OCI-LY1 (cell line): ENCODE measurements around the gene USP34.
A peak's percentile ranks its signal among the peaks of the same experiment; 100 is the strongest.

ENCODE experiments used
- H2AFZ ChIP-seq: fragments of 200-600 bp; sonication (generic), shearing (Covaris generic); 2 replicates; pipeline ENCODE4 v1.6.0; 2014; ENCODE audit warnings: antibody characterized with exemption, mild to moderate bottlenecking, low read length
- H3F3A ChIP-seq: fragments of 200-600 bp; sonication (generic), shearing (Covaris generic); 2 replicates; pipeline ENCODE4 v1.6.0; 2014; ENCODE audit warnings: mild to moderate bottlenecking, antibody characterized with exemption, low read length, moderate library complexity; ENCODE audit not compliant: insufficient read depth
- H3K27ac ChIP-seq: fragments of 200-600 bp; sonication (generic); 2 replicates; pipeline ENCODE4 v1.5.1; 2014; ENCODE audit warnings: low read length, mixed run types, mild to moderate bottlenecking, low read depth; ENCODE audit not compliant: poor library complexity, severe bottlenecking
- H3K27me3 ChIP-seq: fragments of 200-600 bp; sonication (generic); 2 replicates; pipeline ENCODE4 v1.6.0; 2014; ENCODE audit warnings: antibody characterized with exemption, mild to moderate bottlenecking, low read length, moderate library complexity; ENCODE audit not compliant: insufficient read depth
- H3K36me3 ChIP-seq: fragments of 200-600 bp; sonication (generic); 2 replicates; pipeline ENCODE4 v1.6.1; 2014; ENCODE audit warnings: mild to moderate bottlenecking, antibody characterized with exemption, low read length, moderate library complexity, mixed read lengths; ENCODE audit not compliant: insufficient read depth
- H3K4me1 ChIP-seq: fragments of 200-600 bp; sonication (generic); 2 replicates; pipeline ENCODE4 v1.5.1; 2014; ENCODE audit warnings: mild to moderate bottlenecking, low read length, moderate library complexity; ENCODE audit not compliant: insufficient read depth, severe bottlenecking
- H3K4me2 ChIP-seq: fragments of 200-600 bp; sonication (generic), shearing (Covaris generic); 2 replicates; pipeline ENCODE4 v1.6.1; 2014; ENCODE audit warnings: low read length
- H3K4me3 ChIP-seq: fragments of 200-600 bp; sonication (generic); 2 replicates; pipeline ENCODE4 v1.5.1; 2014; ENCODE audit warnings: low read length, low read depth, mild to moderate bottlenecking, mixed read lengths; ENCODE audit not compliant: poor library complexity, severe bottlenecking
- H3K79me2 ChIP-seq: fragments of 200-600 bp; shearing (Covaris generic); 2 replicates; pipeline ENCODE4 v1.6.1; 2016; ENCODE audit warnings: mixed run types, low read length, mixed read lengths; ENCODE audit not compliant: insufficient read depth
- H3K9ac ChIP-seq: fragments of 200-600 bp; sonication (generic), shearing (Covaris generic); 2 replicates; pipeline ENCODE4 v1.6.1; 2014; ENCODE audit warnings: mild to moderate bottlenecking, low read length, mixed read lengths
- H3K9me2 ChIP-seq: fragments of 200-600 bp; sonication (generic), shearing (Covaris generic); 2 replicates; pipeline ENCODE4 v1.6.1; 2014; ENCODE audit warnings: low read depth, mild to moderate bottlenecking, low read length, mixed read lengths
- H3K9me3 ChIP-seq: fragments of 200-600 bp; shearing (Covaris generic); 2 replicates; pipeline ENCODE4 v1.6.1; 2014; ENCODE audit warnings: low read length, mixed read lengths
- H4K20me1 ChIP-seq: fragments of 200-600 bp; sonication (generic), shearing (Covaris generic); 2 replicates; pipeline ENCODE4 v1.6.0; 2016; ENCODE audit warnings: mild to moderate bottlenecking, low read length; ENCODE audit not compliant: insufficient read depth
- CTCF ChIP-seq: fragments of 200-600 bp; sonication (generic), shearing (Covaris generic); IDR thresholded peaks from 2 replicates; pipeline ENCODE4 v1.5.1; 2017; ENCODE audit warnings: mild to moderate bottlenecking, antibody characterized with exemption, low read length, moderate library complexity, mixed read lengths
- EZH2 ChIP-seq: fragments of 200-600 bp; sonication (generic), shearing (Covaris generic); IDR thresholded peaks from 2 replicates; pipeline ENCODE4 v1.8.0; 2017; ENCODE audit warnings: borderline replicate concordance, mixed run types, mild to moderate bottlenecking, antibody characterized with exemption, low read length, moderate library complexity, mixed read lengths

The USP34 gene

GRCh38 chr2:61493523-61493942 is 22.6 kb upstream of the USP34 start:
- H3F3A ChIP-seq: no peaks in the 10 kb centered on the region
- no peaks in the 10 kb centered on the region for H3K9me3 ChIP-seq
- H3K4me1 ChIP-seq: peaks cover 11% of the 10 kb centered on the region
- no peaks in the 10 kb centered on the region for H3K9me2 ChIP-seq
- H3K27ac ChIP-seq: peak overlapping the region; percentile 6
- H3K4me3 ChIP-seq: no peak overlapping the region
- H4K20me1 ChIP-seq: no peaks in the 10 kb centered on the region; the same call in 1 of the 2 replicates
- TF ChIP-seq CTCF: no peak
- no peak for TF ChIP-seq EZH2
- H3K36me3 ChIP-seq: peaks cover 98% of the 10 kb centered on the region
- no peaks in the 10 kb centered on the region for H3K27me3 ChIP-seq
- no peak overlapping the region for H3K4me2 ChIP-seq
- no peak overlapping the region for H2AFZ ChIP-seq
- no peak overlapping the region for H3K9ac ChIP-seq
- no peaks in the 10 kb centered on the region for H3K79me2 ChIP-seq

- Histone ChIP-seq H3F3A (no peaks in the 10 kb centered on the region), H3K9me2 (no peaks in the 10 kb centered on the region), H3K4me2 (no peak overlapping the region), H3K4me1 (peaks cover 11% of the 10 kb centered on the region), H2AFZ (no peak overlapping the region), H3K4me3 (no peak overlapping the region), H3K36me3 (peaks cover 98% of the 10 kb centered on the region), H3K27ac (no peak overlapping the region), H3K27me3 (no peaks in the 10 kb centered on the region), H4K20me1 (no peaks in the 10 kb centered on the region; the same call in 1 of the 2 replicates), H3K9me3 (no peaks in the 10 kb centered on the region), H3K9ac (no peak overlapping the region), H3K79me2 (0 out of 2 replicates have a peak, but pooled peaks cover 4% of the 10 kb centered on the region)
- TF ChIP-seq CTCF (no peak), EZH2 (no peak)
These were observed 21.6 kb upstream of the USP34 start for GRCh38 chr2:61492476-61492875.

- H3K9ac ChIP-seq: no peak overlapping the region
- H3K27ac ChIP-seq: no peak overlapping the region
- no peaks in the 10 kb centered on the region for H4K20me1 ChIP-seq
- TF ChIP-seq CTCF (no peak), EZH2 (no peak)
- no peak overlapping the region for H3K4me2 ChIP-seq
- no peaks in the 10 kb centered on the region for H3K9me2 ChIP-seq
- H3K9me3 ChIP-seq: no peaks in the 10 kb centered on the region
- H3K36me3 ChIP-seq: peaks cover 97% of the 10 kb centered on the region
- no peak overlapping the region for H2AFZ ChIP-seq
- H3F3A ChIP-seq: peaks cover 3% of the 10 kb centered on the region; the same call in 1 of the 2 replicates
- no peaks in the 10 kb centered on the region for H3K4me1 ChIP-seq
- H3K4me3 ChIP-seq: no peak overlapping the region
- H3K27me3 ChIP-seq: no peaks in the 10 kb centered on the region
- H3K79me2 ChIP-seq: 0 out of 2 replicates have a peak, but pooled peaks cover 4% of the 10 kb centered on the region
These were observed 14.4 kb upstream of the USP34 start for GRCh38 chr2:61485281-61485680.
